ENCODE results near the gene ZNF487. TPM values are rescaled to one million over a fixed set of nuclear protein-coding genes. Genes with fewer than 3 reads are reported as not detected.
"Not testable (repeated sequence)": the region's sequence is repeated elsewhere in the genome, so short reads cannot be mapped to it uniquely, and the experiment has no call there.

ZNF487 gene
- total and polyA plus RNA-seq, 3 experiments from 2014 or later: 1.5 to 7.9 (median 4.2) TPM

DNA sequence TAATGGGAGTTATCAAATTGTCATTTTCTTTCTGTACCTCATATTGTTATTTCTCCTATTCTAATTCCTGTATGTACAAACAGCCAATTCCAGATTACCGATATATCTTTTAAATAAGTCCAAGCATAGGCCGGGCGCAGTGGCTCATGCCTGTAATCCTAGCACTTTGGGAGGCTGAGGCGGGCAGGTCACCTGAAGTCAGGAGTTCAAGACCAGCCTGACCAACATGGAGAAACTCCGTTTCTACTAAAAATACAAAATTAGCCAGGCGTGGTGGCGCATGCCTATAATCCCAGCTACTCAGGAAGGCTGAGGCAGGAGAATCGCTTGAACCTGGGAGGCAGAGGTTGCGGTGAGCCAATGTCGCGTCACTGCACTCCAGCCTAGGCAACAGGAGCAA lies 43.7 kb upstream of the ZNF487 start:
- H3K27me3 Mint-ChIP-seq; H3K27me3 ChIP-seq (ENCODE audit: insufficient read depth, low read length, poor library complexity, severe bottlenecking); H3K9me3 Mint-ChIP-seq; H3K4me3 ChIP-seq (ENCODE audit: low read length); H3K9me3 ChIP-seq (ENCODE audit: low read length); DNase-seq; H3K27ac ChIP-seq (ENCODE audit: low read depth, low read length): not testable (repeated sequence)
- Mint-ChIP-seq H3K4me1 (peaks cover 64 to 90% (median 87%) of the 10 kb centered on the region in 3 donors), H3K27ac (peak overlapping the region; percentile 36 to 98 (median 90)), H3K4me3 (peak overlapping the region in 1 of 7 donors; percentile 14), H3K36me3 (peaks cover 9 to 81% (median 24%) of the 10 kb centered on the region in 3 donors)
- Histone ChIP-seq H3K4me1 (ENCODE audit: insufficient read depth, low read length) (peaks cover 75% of the 10 kb centered on the region), H3K36me3 (ENCODE audit: insufficient read depth, low read length) (peaks cover 52% of the 10 kb centered on the region)
- ChIA-PET CTCF (interaction anchor here (1.2 to 1.4 kb wide), 2 partner anchors 14 to 101 kb away, joined by 3 to 4 read pairs; no protein-coding TSS in a partner anchor), POLR2A (interaction anchor here (1.8 kb wide), 1 partner anchor 14 kb away, joined by 10 read pairs; no protein-coding TSS in a partner anchor)

DNA sequence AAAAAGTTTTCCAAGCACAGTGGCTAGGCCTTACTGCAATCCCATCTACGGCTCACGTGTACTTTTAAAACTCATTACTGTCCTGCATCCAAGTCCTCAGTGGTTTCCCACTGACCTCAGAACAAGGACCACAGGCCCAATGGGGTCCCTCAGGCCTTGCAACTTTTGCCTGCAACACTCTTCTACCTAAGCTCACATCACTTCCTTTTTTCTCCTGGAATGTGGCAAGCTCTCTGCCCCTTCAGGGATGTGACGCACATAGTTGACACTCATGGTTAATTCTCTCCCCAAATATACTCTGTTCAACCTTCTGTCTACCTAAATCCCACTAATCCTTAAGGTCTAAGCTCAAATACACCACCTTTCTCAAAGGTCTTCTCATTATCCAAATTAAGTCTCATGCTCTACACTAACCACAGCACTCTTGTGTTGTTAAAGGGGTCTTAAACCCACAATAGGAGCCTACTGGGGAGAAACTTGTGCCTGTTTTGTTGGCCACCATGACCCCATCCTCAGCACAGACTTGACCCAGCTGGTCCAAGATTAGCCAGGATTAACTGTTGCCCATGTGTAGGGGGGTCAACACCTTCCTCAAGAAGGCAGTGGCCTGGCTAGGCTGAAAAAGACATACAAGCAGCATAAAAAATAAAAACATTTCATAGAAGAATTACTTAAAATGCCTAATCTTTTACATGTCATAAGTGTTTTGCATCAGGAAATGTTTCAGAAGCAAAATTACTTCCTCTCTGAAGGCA lies 43.1 kb upstream of the ZNF487 start:
- peak overlapping the region in 1 of 7 donors; percentile 93 for H3K4me3 Mint-ChIP-seq

DNA sequence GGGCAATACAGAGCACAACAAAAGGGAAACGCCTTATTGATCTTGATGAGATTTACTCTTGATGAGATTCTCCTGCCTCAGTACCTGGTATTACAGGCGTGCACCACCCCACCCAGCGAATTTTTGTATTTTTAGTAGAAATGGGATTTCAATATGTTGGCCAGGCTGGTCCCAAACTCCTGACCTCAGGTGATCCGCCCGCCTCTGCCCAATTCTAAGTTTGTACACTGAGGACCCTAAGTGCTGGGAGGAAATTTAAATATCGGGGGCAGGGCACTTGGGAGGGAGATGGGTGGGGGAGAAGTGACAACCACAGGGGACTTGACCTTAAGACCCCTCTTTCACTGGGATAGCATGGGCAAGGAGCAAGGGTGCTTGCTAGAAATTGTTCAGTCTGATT lies 42.0 kb upstream of the ZNF487 start:
- H3K4me1 Mint-ChIP-seq: peaks cover 66 to 90% (median 86%) of the 10 kb centered on the region in 3 donors
- POLR2A ChIA-PET: interaction anchor here (0.6 to 1.8 kb wide), 2 partner anchors 12 to 62 kb away, joined by 7 to 10 read pairs; no protein-coding TSS in a partner anchor

More for the DNA sequence above, 43.1 kb upstream of the ZNF487 start:
- H3K4me3 ChIP-seq (ENCODE audit: low read length): no peak overlapping the region
- Mint-ChIP-seq H3K27ac (peak overlapping the region; percentile 36 to 99 (median 88)), H3K27me3 (no peaks in the 10 kb centered on the region), H3K9me3 (no peaks in the 10 kb centered on the region), H3K36me3 (peaks cover 9 to 75% (median 18%) of the 10 kb centered on the region in 3 donors), H3K4me1 (peaks cover 62 to 90% (median 86%) of the 10 kb centered on the region in 3 donors)
- H3K4me1 ChIP-seq (ENCODE audit: insufficient read depth, low read length): peaks cover 75% of the 10 kb centered on the region
- no peak for DNase-seq
- POLR2A ChIA-PET: interaction anchor here (1.8 kb wide), 1 partner anchor 14 kb away, joined by 10 read pairs; no protein-coding TSS in a partner anchor
- H3K36me3 ChIP-seq (ENCODE audit: insufficient read depth, low read length): peaks cover 47% of the 10 kb centered on the region
- CTCF ChIA-PET: interaction anchor here (1.2 to 1.4 kb wide), 2 partner anchors 14 to 102 kb away, joined by 3 to 4 read pairs; no protein-coding TSS in a partner anchor
- H3K27me3 ChIP-seq (ENCODE audit: insufficient read depth, low read length, poor library complexity, severe bottlenecking): no peaks in the 10 kb centered on the region
- H3K9me3 ChIP-seq (ENCODE audit: low read length): no peaks in the 10 kb centered on the region
- H3K27ac ChIP-seq (ENCODE audit: low read depth, low read length): peak overlapping the region; percentile 10

DNA sequence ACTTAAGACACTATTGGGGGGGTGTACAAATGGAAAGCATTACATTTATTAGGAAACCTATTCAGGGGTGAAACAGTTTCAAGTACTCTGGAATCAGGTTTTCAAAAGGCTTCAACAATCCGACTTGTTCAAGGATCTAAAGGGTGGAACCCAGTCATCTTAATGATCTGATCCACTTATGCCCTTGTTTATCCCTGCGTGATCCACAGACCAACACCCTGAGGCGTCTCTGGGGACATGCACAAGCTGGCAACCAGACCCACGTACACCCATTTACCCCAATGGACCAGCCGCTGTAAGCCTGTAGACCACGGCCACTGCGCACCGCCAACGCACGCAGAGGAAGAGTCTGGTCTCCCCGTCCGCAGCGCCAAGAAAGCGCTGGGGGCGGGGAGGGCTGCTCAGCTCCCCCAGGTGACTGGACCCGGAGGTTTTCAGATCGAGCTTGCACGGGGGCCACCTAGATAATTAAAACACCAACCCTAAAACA lies 41.3 kb upstream of the ZNF487 start:
- H3K36me3 ChIP-seq (ENCODE audit: insufficient read depth, low read length): peaks cover 30% of the 10 kb centered on the region
- Mint-ChIP-seq H3K27me3 (no peaks in the 10 kb centered on the region), H3K36me3 (peaks cover 9 to 69% (median 19%) of the 10 kb centered on the region in 3 donors), H3K4me1 (peaks cover 69 to 90% (median 86%) of the 10 kb centered on the region in 3 donors), H3K9me3 (no peaks in the 10 kb centered on the region), H3K4me3 (peak overlapping the region; percentile 89 to 97 (median 93)), H3K27ac (peak overlapping the region; percentile 44 to 99 (median 96))
- peaks cover 78% of the 10 kb centered on the region for H3K4me1 ChIP-seq (ENCODE audit: insufficient read depth, low read length)
- peak overlapping the region; percentile 57 for H3K4me3 ChIP-seq (ENCODE audit: low read length)
- peak overlapping the region; percentile 89 for H3K27ac ChIP-seq (ENCODE audit: low read depth, low read length)
- DNase-seq: peak in 4 of 5 donors; percentile 20 to 59 (median 36)
- no peaks in the 10 kb centered on the region for H3K9me3 ChIP-seq (ENCODE audit: low read length)
- no peaks in the 10 kb centered on the region for H3K27me3 ChIP-seq (ENCODE audit: insufficient read depth, low read length, poor library complexity, severe bottlenecking)
- POLR2A ChIA-PET: interaction anchor here (0.5 to 2.2 kb wide), 7 partner anchors 12 to 258 kb away, joined by 3 to 15 read pairs (median 7); partner anchors contain the start of genes CSGALNACT2 and HNRNPF
- CTCF ChIA-PET: interaction anchor here (1.1 to 4.2 kb wide), 8 partner anchors 10 to 66 kb away, joined by 3 to 17 read pairs (median 4); no protein-coding TSS in a partner anchor

More for the DNA sequence above, 42.0 kb upstream of the ZNF487 start:
- H3K4me3 ChIP-seq (ENCODE audit: low read length): peak overlapping the region; percentile 57
- Mint-ChIP-seq H3K9me3 (no peaks in the 10 kb centered on the region), H3K36me3 (peaks cover 9 to 72% (median 24%) of the 10 kb centered on the region in 3 donors), H3K27ac (peak overlapping the region; percentile 44 to 99 (median 96)), H3K27me3 (no peaks in the 10 kb centered on the region), H3K4me3 (peak overlapping the region; percentile 89 to 97 (median 93))
- CTCF ChIA-PET: interaction anchor here (2.3 to 4.2 kb wide), 3 partner anchors 11 to 67 kb away, joined by 10 to 17 read pairs (median 12); no protein-coding TSS in a partner anchor
- H3K36me3 ChIP-seq (ENCODE audit: insufficient read depth, low read length): peaks cover 37% of the 10 kb centered on the region
- peaks cover 77% of the 10 kb centered on the region for H3K4me1 ChIP-seq (ENCODE audit: insufficient read depth, low read length)
- H3K9me3 ChIP-seq (ENCODE audit: low read length): no peaks in the 10 kb centered on the region
- H3K27ac ChIP-seq (ENCODE audit: low read depth, low read length): peak overlapping the region; percentile 89
- DNase-seq: no peak
- H3K27me3 ChIP-seq (ENCODE audit: insufficient read depth, low read length, poor library complexity, severe bottlenecking): no peaks in the 10 kb centered on the region

DNA sequence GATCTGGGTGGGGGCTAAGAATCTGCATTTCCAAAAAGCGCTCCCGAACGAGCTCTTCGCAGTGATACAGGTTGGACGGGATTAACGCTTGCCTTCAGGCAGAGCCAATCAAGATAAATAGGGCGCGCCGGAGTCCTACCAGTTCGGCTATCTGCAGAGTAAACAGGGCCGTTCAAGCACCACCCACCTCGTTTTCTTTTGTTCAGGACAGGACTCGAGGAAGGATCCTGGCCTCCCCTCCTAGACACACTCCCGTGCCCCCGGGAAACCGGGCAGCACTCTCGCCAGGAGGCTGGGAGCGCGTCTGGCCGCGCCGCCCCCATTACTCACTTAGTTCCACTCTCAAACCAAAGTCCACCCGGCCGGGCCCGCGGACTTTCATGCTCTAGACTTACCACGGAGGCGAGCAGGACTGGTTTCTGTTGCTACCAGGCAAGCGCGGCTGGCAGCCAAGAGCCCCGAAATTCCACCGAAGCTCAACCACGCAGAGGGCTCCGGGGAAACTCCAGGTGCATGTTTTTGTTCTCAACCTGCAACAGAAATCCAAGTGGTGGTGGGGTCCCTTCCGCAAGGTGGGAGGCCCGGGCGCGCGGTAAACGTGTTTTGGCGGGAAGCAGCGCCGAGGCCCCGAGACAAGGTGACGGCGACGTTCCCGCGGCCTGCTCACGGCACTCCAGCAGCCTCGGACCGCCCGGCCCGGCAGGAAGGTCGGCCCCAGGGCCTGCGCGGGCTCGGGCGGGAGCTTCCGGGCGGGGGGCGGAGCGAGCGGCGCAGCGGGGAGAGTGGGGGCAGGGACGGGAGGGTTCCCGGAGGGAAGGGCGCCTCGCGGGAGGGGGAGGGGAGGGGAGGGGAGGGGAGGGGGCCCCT lies 40.6 kb upstream of the ZNF487 start:
- Mint-ChIP-seq H3K4me1 (peaks cover 72 to 90% (median 88%) of the 10 kb centered on the region in 3 donors), H3K36me3 (peaks cover 9 to 63% (median 17%) of the 10 kb centered on the region in 3 donors), H3K27ac (peak overlapping the region; percentile 44 to 99 (median 96)), H3K4me3 (peak overlapping the region; percentile 89 to 97 (median 93)), H3K27me3 (no peaks in the 10 kb centered on the region), H3K9me3 (no peaks in the 10 kb centered on the region)
- Histone ChIP-seq H3K36me3 (ENCODE audit: insufficient read depth, low read length) (peaks cover 25% of the 10 kb centered on the region), H3K9me3 (ENCODE audit: low read length) (no peaks in the 10 kb centered on the region), H3K4me3 (ENCODE audit: low read length) (peak overlapping the region; percentile 57), H3K27me3 (ENCODE audit: insufficient read depth, low read length, poor library complexity, severe bottlenecking) (no peaks in the 10 kb centered on the region), H3K27ac (ENCODE audit: low read depth, low read length) (peak overlapping the region; percentile 89), H3K4me1 (ENCODE audit: insufficient read depth, low read length) (peaks cover 80% of the 10 kb centered on the region)
- DNase-seq: peak; percentile 58 to 76 (median 61)
- ChIA-PET POLR2A (interaction anchor here (0.6 to 2.2 kb wide), 10 partner anchors 10 to 258 kb away, joined by 3 to 15 read pairs (median 4); partner anchors contain the start of genes CSGALNACT2, HNRNPF and ZNF487), CTCF (interaction anchor here (1.1 to 4.2 kb wide), 8 partner anchors 9 to 66 kb away, joined by 3 to 17 read pairs (median 4); no protein-coding TSS in a partner anchor)

DNA sequence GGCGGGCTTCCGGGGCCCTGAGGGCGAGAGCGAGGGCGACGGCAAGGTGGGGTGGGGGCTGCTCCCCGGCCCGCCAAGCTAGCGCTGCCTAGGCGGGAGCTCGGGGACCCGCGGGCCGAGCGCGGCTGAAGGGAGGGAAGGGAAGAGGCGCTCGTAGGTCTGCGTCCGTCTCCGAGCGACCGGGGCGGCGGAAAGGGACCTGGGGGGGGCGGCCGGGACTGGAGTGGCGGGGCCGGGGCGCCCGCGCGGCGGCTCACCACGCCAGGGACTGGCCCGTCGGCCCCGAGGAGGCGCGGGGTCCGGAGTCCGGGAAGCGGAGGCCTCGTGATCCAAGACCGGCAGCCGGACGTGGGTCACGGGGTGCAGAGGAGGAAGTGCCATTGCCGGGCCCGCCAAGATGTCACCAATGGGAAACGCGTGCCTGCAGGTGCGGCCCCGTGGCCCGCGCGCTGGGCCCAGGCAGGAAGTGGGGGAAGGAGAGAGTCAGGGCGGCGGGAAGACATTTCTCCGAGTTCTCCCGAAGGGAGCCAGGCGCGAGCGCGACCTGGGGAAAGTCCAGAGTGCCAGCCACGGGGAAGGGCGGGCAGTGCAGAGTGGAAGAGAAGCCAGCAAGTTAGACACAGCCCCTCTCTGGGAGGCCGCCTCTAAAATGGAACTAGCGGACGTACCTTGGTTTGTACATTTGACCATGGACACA lies 39.8 kb upstream of the ZNF487 start:
- Mint-ChIP-seq H3K9me3 (no peaks in the 10 kb centered on the region), H3K4me1 (peaks cover 77 to 92% (median 90%) of the 10 kb centered on the region in 3 donors), H3K36me3 (peaks cover 9 to 57% (median 17%) of the 10 kb centered on the region in 3 donors), H3K4me3 (peak overlapping the region; percentile 92 to 96 (median 95)), H3K27me3 (no peaks in the 10 kb centered on the region), H3K27ac (peak overlapping the region; percentile 91 to 100 (median 98))
- peak; percentile 67 to 83 (median 78) for DNase-seq
- POLR2A ChIA-PET: interaction anchor here (0.8 to 2.2 kb wide), 8 partner anchors 9 to 259 kb away, joined by 3 to 15 read pairs (median 4); partner anchors contain the start of genes CSGALNACT2, HNRNPF and ZNF487
- Histone ChIP-seq H3K36me3 (ENCODE audit: insufficient read depth, low read length) (peaks cover 17% of the 10 kb centered on the region), H3K27ac (ENCODE audit: low read depth, low read length) (peak overlapping the region; percentile 85), H3K4me1 (ENCODE audit: insufficient read depth, low read length) (peaks cover 80% of the 10 kb centered on the region), H3K9me3 (ENCODE audit: low read length) (no peaks in the 10 kb centered on the region), H3K4me3 (ENCODE audit: low read length) (peak overlapping the region; percentile 65), H3K27me3 (ENCODE audit: insufficient read depth, low read length, poor library complexity, severe bottlenecking) (no peaks in the 10 kb centered on the region)
- CTCF ChIA-PET: interaction anchor here (0.6 to 4.2 kb wide), 5 partner anchors 9 to 65 kb away, joined by 3 to 17 read pairs (median 10); partner anchors contain the start of gene HNRNPF
